Neural cell (in vitro differentiated cells): Measurements from ENCODE around the gene DRAM1.
A peak's percentile ranks its signal among the peaks of the same experiment; 100 is the strongest.

Experiments
- CTCF ChIP-seq: fragments of 450-650 bp; IDR thresholded peaks from 2 replicates; pipeline ENCODE4 v1.5.1; 2014; ENCODE audit warnings: antibody characterized with exemption, mild to moderate bottlenecking, moderate library complexity; ENCODE audit not compliant: poor library complexity, severe bottlenecking
- EP300 ChIP-seq: fragments of 450-650 bp; conservative IDR thresholded peaks from 2 replicates; pipeline ENCODE4 v1.6.1; 2014; ENCODE audit warnings: antibody characterized with exemption, mild to moderate bottlenecking, moderate library complexity; ENCODE audit not compliant: poor library complexity, severe bottlenecking
- EZH2 ChIP-seq: fragments of 200-600, 300-800 bp; shearing (Covaris generic), sonication (generic); IDR thresholded peaks from 2 replicates; pipeline ENCODE4 v1.6.1; 2014; ENCODE audit warnings: antibody characterized with exemption, low read length, borderline replicate concordance, mild to moderate bottlenecking; ENCODE audit not compliant: insufficient read depth, poor library complexity, severe bottlenecking
- MXI1 ChIP-seq: fragments of 450-650 bp; conservative IDR thresholded peaks from 2 replicates; pipeline ENCODE4 v1.6.1; 2014; ENCODE audit warnings: antibody characterized with exemption, mild to moderate bottlenecking; ENCODE audit not compliant: poor library complexity, severe bottlenecking
- POLR2AphosphoS5 ChIP-seq: IDR thresholded peaks from 2 replicates; pipeline ENCODE4 v1.6.1; 2012
- RAD21 ChIP-seq: fragments of 450-650 bp; conservative IDR thresholded peaks from 2 replicates; pipeline ENCODE4 v1.6.1; 2014; ENCODE audit warnings: antibody characterized with exemption, mild to moderate bottlenecking, moderate library complexity
- REST ChIP-seq: IDR thresholded peaks from 2 replicates; pipeline ENCODE4 v1.6.1; 2012; ENCODE audit warnings: borderline replicate concordance
- TAF1 ChIP-seq: IDR thresholded peaks from 2 replicates; pipeline ENCODE4 v1.6.1; 2012; ENCODE audit warnings: low read depth

GRCh38 chr12:101830367-101831325, 46.7 kb upstream of the DRAM1 start, which contains the start of gene GNPTAB:
- peak; percentile 94 for TF ChIP-seq CTCF
- no peak for TF ChIP-seq REST
- no peak for TF ChIP-seq EP300
- peak; percentile 51 for TF ChIP-seq POLR2AphosphoS5
- peak; percentile 58 for TF ChIP-seq TAF1
- peak; percentile 5 for TF ChIP-seq MXI1
- TF ChIP-seq RAD21 = peak; percentile 61
- TF ChIP-seq EZH2 = no peak
